Stimulated activated CD8-positive, alpha-beta memory T cell treated with anti-CD3 and anti-CD28 coated beads, Interleukin-15, amount 100 ng/mL, for 1 hour (primary cell): ENCODE results near the gene JPH3.
"Not testable (repeated sequence)": the region's sequence is repeated elsewhere in the genome, so short reads cannot be mapped to it uniquely, and the experiment has no call there.

Experiments used
- DNase-seq: peaks from one replicate; pipeline ENCODE4 v3.0.0-alpha.2; 2020; ENCODE audit warnings: low read depth

JPH3 gene

GRCh38 chr16:87575027-87575804, 27.1 kb upstream of the JPH3 start:
- no peak for DNase-seq

GRCh38 chr16:87576171-87576570, 26.1 kb upstream of the JPH3 start:
- no peak for DNase-seq

- not testable (repeated sequence) for DNase-seq
Observed at GRCh38 chr16:87578142-87578930, 24.0 kb upstream of the JPH3 start.

- DNase-seq, result no peak
Observed at GRCh38 chr16:87579691-87580090, 22.6 kb upstream of the JPH3 start.

- no peak for DNase-seq
Observed at GRCh38 chr16:87580855-87581261, 21.4 kb upstream of the JPH3 start.

- DNase-seq, result no peak
Observed at GRCh38 chr16:87581857-87582215, 20.5 kb upstream of the JPH3 start.

- DNase-seq, result no peak
Observed at GRCh38 chr16:87582216-87582965, 19.9 kb upstream of the JPH3 start.

- no peak for DNase-seq
Observed at GRCh38 chr16:87582966-87583325, 19.4 kb upstream of the JPH3 start.

- no peak for DNase-seq
Observed at GRCh38 chr16:87583453-87584131, 18.7 kb upstream of the JPH3 start.

- no peak for DNase-seq
Observed at GRCh38 chr16:87584271-87584670, 18.0 kb upstream of the JPH3 start.

GRCh38 chr16:87584975-87585374, 17.3 kb upstream of the JPH3 start:
- DNase-seq, result no peak

GRCh38 chr16:87585442-87586200, 16.7 kb upstream of the JPH3 start:
- no peak for DNase-seq

GRCh38 chr16:87586201-87586782, 16.0 kb upstream of the JPH3 start:
- DNase-seq, result no peak

- DNase-seq, result no peak
Observed at GRCh38 chr16:87587636-87588035, 14.7 kb upstream of the JPH3 start.

GRCh38 chr16:87592018-87592712, 10.1 kb upstream of the JPH3 start:
- no peak for DNase-seq

- DNase-seq, result no peak
Observed at GRCh38 chr16:87593710-87594258, 8.5 kb upstream of the JPH3 start.

GRCh38 chr16:87595712-87596111, 6.6 kb upstream of the JPH3 start:
- no peak for DNase-seq

GRCh38 chr16:87597324-87597830, 4.9 kb upstream of the JPH3 start:
- no peak for DNase-seq

- DNase-seq, result no peak
Observed at GRCh38 chr16:87598431-87598830, 3.9 kb upstream of the JPH3 start.

- no peak for DNase-seq
Observed at GRCh38 chr16:87600246-87600645, 2.1 kb upstream of the JPH3 start.
